ENCODE data around the gene C17orf67.

The C17orf67 gene

GRCh38 chr17:56806949-56807348, 26.8 kb downstream of the C17orf67 start:
- no peaks in the 10 kb centered on the region for H3K27me3 ChIP-seq (ENCODE audit: insufficient read depth, low read length)
- H3K9ac ChIP-seq (ENCODE audit: low read depth, low read length), result no peak overlapping the region
- no peak overlapping the region for H3K4me3 ChIP-seq (ENCODE audit: low read length)
- H3K4me1 ChIP-seq (ENCODE audit: insufficient read depth, low read length), result no peaks in the 10 kb centered on the region
- H3K9me3 ChIP-seq (ENCODE audit: insufficient read depth, low read depth, low read length), result no peaks in the 10 kb centered on the region
- no peak overlapping the region for H3K27ac ChIP-seq (ENCODE audit: low read length)
- no peaks in the 10 kb centered on the region for H3K36me3 ChIP-seq (ENCODE audit: insufficient read depth, low read depth, low read length)

- Histone ChIP-seq H3K36me3 (ENCODE audit: insufficient read depth, low read depth, low read length) (no peaks in the 10 kb centered on the region), H3K27ac (ENCODE audit: low read length) (no peak overlapping the region), H3K4me1 (ENCODE audit: insufficient read depth, low read length) (0 out of 2 replicates have a peak, but pooled peaks cover under 1% of the 10 kb centered on the region), H3K27me3 (ENCODE audit: insufficient read depth, low read length) (no peaks in the 10 kb centered on the region), H3K4me3 (ENCODE audit: low read length) (no peak overlapping the region), H3K9ac (ENCODE audit: low read depth, low read length) (no peak overlapping the region), H3K9me3 (ENCODE audit: insufficient read depth, low read depth, low read length) (no peaks in the 10 kb centered on the region)
Observed at GRCh38 chr17:56804454-56804853, 29.3 kb downstream of the C17orf67 start.

GRCh38 chr17:56803071-56803470, 30.6 kb downstream of the C17orf67 start:
- H3K36me3 ChIP-seq (ENCODE audit: insufficient read depth, low read depth, low read length), result no peaks in the 10 kb centered on the region
- no peak overlapping the region for H3K9ac ChIP-seq (ENCODE audit: low read depth, low read length)
- H3K9me3 ChIP-seq (ENCODE audit: insufficient read depth, low read depth, low read length), result no peaks in the 10 kb centered on the region
- H3K4me3 ChIP-seq (ENCODE audit: low read length), result no peak overlapping the region
- no peak overlapping the region for H3K27ac ChIP-seq (ENCODE audit: low read length)
- H3K4me1 ChIP-seq (ENCODE audit: insufficient read depth, low read length), result peaks cover 3% of the 10 kb centered on the region; the same call in 1 of the 2 replicates
- H3K27me3 ChIP-seq (ENCODE audit: insufficient read depth, low read length), result no peaks in the 10 kb centered on the region

- Histone ChIP-seq H3K27me3 (ENCODE audit: insufficient read depth, low read length) (no peaks in the 10 kb centered on the region), H3K4me3 (ENCODE audit: low read length) (no peak overlapping the region), H3K36me3 (ENCODE audit: insufficient read depth, low read depth, low read length) (no peaks in the 10 kb centered on the region), H3K9ac (ENCODE audit: low read depth, low read length) (no peak overlapping the region), H3K9me3 (ENCODE audit: insufficient read depth, low read depth, low read length) (no peaks in the 10 kb centered on the region), H3K27ac (ENCODE audit: low read length) (no peak overlapping the region), H3K4me1 (ENCODE audit: insufficient read depth, low read length) (peaks cover 3% of the 10 kb centered on the region; the same call in 1 of the 2 replicates)
Observed at GRCh38 chr17:56801459-56802178, 32.1 kb downstream of the C17orf67 start.

- Histone ChIP-seq H3K27me3 (ENCODE audit: insufficient read depth, low read length) (no peaks in the 10 kb centered on the region), H3K27ac (ENCODE audit: low read length) (no peak overlapping the region), H3K36me3 (ENCODE audit: insufficient read depth, low read depth, low read length) (no peaks in the 10 kb centered on the region), H3K4me3 (ENCODE audit: low read length) (peak overlapping the region; percentile 41; the same call in 1 of the 2 replicates), H3K9me3 (ENCODE audit: insufficient read depth, low read depth, low read length) (peaks cover 3% of the 10 kb centered on the region; the same call in 1 of the 2 replicates), H3K9ac (ENCODE audit: low read depth, low read length) (no peak overlapping the region), H3K4me1 (ENCODE audit: insufficient read depth, low read length) (peaks cover 3% of the 10 kb centered on the region; the same call in 1 of the 2 replicates)
Observed at GRCh38 chr17:56798916-56799315, 34.8 kb downstream of the C17orf67 start.

GRCh38 chr17:56796536-56796935, 37.2 kb downstream of the C17orf67 start:
- H3K4me1 ChIP-seq (ENCODE audit: insufficient read depth, low read length), result peaks cover 3% of the 10 kb centered on the region; the same call in 1 of the 2 replicates
- no peaks in the 10 kb centered on the region for H3K36me3 ChIP-seq (ENCODE audit: insufficient read depth, low read depth, low read length)
- no peak overlapping the region for H3K9ac ChIP-seq (ENCODE audit: low read depth, low read length)
- peaks cover 3% of the 10 kb centered on the region; the same call in 1 of the 2 replicates for H3K9me3 ChIP-seq (ENCODE audit: insufficient read depth, low read depth, low read length)
- no peaks in the 10 kb centered on the region for H3K27me3 ChIP-seq (ENCODE audit: insufficient read depth, low read length)
- no peak overlapping the region for H3K4me3 ChIP-seq (ENCODE audit: low read length)
- no peak overlapping the region for H3K27ac ChIP-seq (ENCODE audit: low read length)

- H3K9ac ChIP-seq (ENCODE audit: low read depth, low read length), result no peak overlapping the region
- H3K27me3 ChIP-seq (ENCODE audit: insufficient read depth, low read length), result no peaks in the 10 kb centered on the region
Observed at GRCh38 chr17:56795221-56795865, 38.4 kb downstream of the C17orf67 start.

GRCh38 chr17:56793957-56794356, 39.8 kb downstream of the C17orf67 start:
- Histone ChIP-seq H3K4me1 (ENCODE audit: insufficient read depth, low read length) (no peaks in the 10 kb centered on the region; the same call in 1 of the 2 replicates), H3K9me3 (ENCODE audit: insufficient read depth, low read depth, low read length) (peaks cover 3% of the 10 kb centered on the region; the same call in 1 of the 2 replicates), H3K36me3 (ENCODE audit: insufficient read depth, low read depth, low read length) (no peaks in the 10 kb centered on the region), H3K9ac (ENCODE audit: low read depth, low read length) (no peak overlapping the region), H3K4me3 (ENCODE audit: low read length) (no peak overlapping the region), H3K27me3 (ENCODE audit: insufficient read depth, low read length) (no peaks in the 10 kb centered on the region), H3K27ac (ENCODE audit: low read length) (no peak overlapping the region)

More at GRCh38 chr17:56795221-56795865, 38.4 kb downstream of the C17orf67 start:
- H3K4me1 ChIP-seq (ENCODE audit: insufficient read depth, low read length), result peaks cover 3% of the 10 kb centered on the region; the same call in 1 of the 2 replicates
- no peaks in the 10 kb centered on the region for H3K36me3 ChIP-seq (ENCODE audit: insufficient read depth, low read depth, low read length)
- H3K27ac ChIP-seq (ENCODE audit: low read length), result no peak overlapping the region
- H3K9me3 ChIP-seq (ENCODE audit: insufficient read depth, low read depth, low read length), result peaks cover 3% of the 10 kb centered on the region; the same call in 1 of the 2 replicates
- H3K4me3 ChIP-seq (ENCODE audit: low read length), result no peak overlapping the region

- peaks cover 3% of the 10 kb centered on the region; the same call in 1 of the 2 replicates for H3K9me3 ChIP-seq (ENCODE audit: insufficient read depth, low read depth, low read length)
- no peak overlapping the region for H3K9ac ChIP-seq (ENCODE audit: low read depth, low read length)
- no peaks in the 10 kb centered on the region for H3K36me3 ChIP-seq (ENCODE audit: insufficient read depth, low read depth, low read length)
- H3K27ac ChIP-seq (ENCODE audit: low read length), result no peak overlapping the region
- no peaks in the 10 kb centered on the region for H3K4me1 ChIP-seq (ENCODE audit: insufficient read depth, low read length)
- H3K4me3 ChIP-seq (ENCODE audit: low read length), result no peak overlapping the region
- H3K27me3 ChIP-seq (ENCODE audit: insufficient read depth, low read length), result no peaks in the 10 kb centered on the region
Observed at GRCh38 chr17:56793531-56793930, 40.2 kb downstream of the C17orf67 start.

GRCh38 chr17:56792267-56792666, 41.5 kb downstream of the C17orf67 start:
- Histone ChIP-seq H3K9me3 (ENCODE audit: insufficient read depth, low read depth, low read length) (peaks cover 3% of the 10 kb centered on the region; the same call in 1 of the 2 replicates), H3K9ac (ENCODE audit: low read depth, low read length) (no peak overlapping the region), H3K36me3 (ENCODE audit: insufficient read depth, low read depth, low read length) (no peaks in the 10 kb centered on the region), H3K27ac (ENCODE audit: low read length) (no peak overlapping the region), H3K4me1 (ENCODE audit: insufficient read depth, low read length) (no peaks in the 10 kb centered on the region), H3K4me3 (ENCODE audit: low read length) (no peak overlapping the region), H3K27me3 (ENCODE audit: insufficient read depth, low read length) (no peaks in the 10 kb centered on the region)

- Histone ChIP-seq H3K4me1 (ENCODE audit: insufficient read depth, low read length) (no peaks in the 10 kb centered on the region), H3K9ac (ENCODE audit: low read depth, low read length) (no peak overlapping the region), H3K27me3 (ENCODE audit: insufficient read depth, low read length) (peaks cover under 1% of the 10 kb centered on the region; the same call in 1 of the 2 replicates), H3K9me3 (ENCODE audit: insufficient read depth, low read depth, low read length) (no peaks in the 10 kb centered on the region), H3K4me3 (ENCODE audit: low read length) (no peak overlapping the region), H3K36me3 (ENCODE audit: insufficient read depth, low read depth, low read length) (no peaks in the 10 kb centered on the region), H3K27ac (ENCODE audit: low read length) (no peak overlapping the region)
Observed at GRCh38 chr17:56786989-56787482, 46.7 kb downstream of the C17orf67 start.
